ENCODE measurements around the gene SMC1B. TPM values are rescaled to one million over a fixed set of nuclear protein-coding genes. Genes with fewer than 3 reads are reported as not detected.

The SMC1B gene
- polyA plus RNA-seq, 3 donors = not detected

DNA sequence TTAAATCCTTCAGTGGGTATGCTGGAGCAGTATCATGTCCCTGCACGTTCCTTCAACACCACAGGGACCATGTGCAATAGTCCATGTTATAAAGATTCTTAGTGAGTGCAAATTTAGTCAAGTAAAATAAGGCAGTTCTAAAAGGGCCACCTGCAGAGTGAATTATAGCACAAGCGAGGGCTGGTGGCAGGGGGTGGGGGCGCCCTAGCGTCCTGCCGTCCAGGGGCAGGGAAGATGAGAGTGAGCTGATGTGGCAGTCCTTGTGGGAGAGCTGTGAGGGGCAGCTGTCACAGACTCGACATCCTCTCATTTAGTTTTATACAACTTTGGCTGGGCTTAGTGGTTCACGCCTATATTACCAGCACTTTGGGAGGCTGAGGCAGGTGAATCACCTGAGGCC lies 74.6 kb downstream of the SMC1B start:
- no peak overlapping the region for H3K27ac ChIP-seq (ENCODE audit: low read depth in 1 of 2, low read length in 2 of 2)
- H2AFZ ChIP-seq (ENCODE audit: insufficient read depth, low read depth, low read length, poor library complexity, severe bottlenecking) = no peak overlapping the region
- H3K4me2 ChIP-seq (replicated peaks; ENCODE audit: extremely low read depth, low read length, poor library complexity, severe bottlenecking) = no peak overlapping the region
- peaks cover 84 to 98% of the 10 kb centered on the region in 2 donors for H3K36me3 ChIP-seq (replicated peaks in 1 of 2; ENCODE audit: control insufficient read depth in 1 of 2, insufficient read depth in 2 of 2, low read length in 2 of 2)
- Mint-ChIP-seq H3K27ac (no peak overlapping the region), H3K9me3 (peaks cover 0 to 2% (median 0%) of the 10 kb centered on the region in 7 donors), H3K36me3 (peaks cover 85 to 99% of the 10 kb centered on the region in 2 donors), H3K4me3 (no peak overlapping the region), H3K27me3 (ENCODE audit: low read depth in 3 of 3) (peaks cover 0 to 1% (median 0%) of the 10 kb centered on the region in 3 donors), H3K4me1 (no peaks in the 10 kb centered on the region)
- no peaks in the 10 kb centered on the region for H3K4me1 ChIP-seq (ENCODE audit: control insufficient read depth in 1 of 2, insufficient read depth in 2 of 2, low read length in 2 of 2)
- no peak for DNase-seq
- no peak overlapping the region for H3K9ac ChIP-seq (ENCODE audit: insufficient read depth, low read length, poor library complexity, severe bottlenecking)
- H3K9me3 ChIP-seq (replicated peaks in 1 of 2; ENCODE audit: control insufficient read depth in 1 of 2, insufficient read depth in 1 of 2, low read length in 2 of 2) = no peaks in the 10 kb centered on the region
- 100% methylated on average over 1 of the region's 7 CpGs for WGBS (ENCODE audit: insufficient coverage)
- no peaks in the 10 kb centered on the region for H3K27me3 ChIP-seq (ENCODE audit: control insufficient read depth in 2 of 2, insufficient read depth in 2 of 2, low read length in 2 of 2)
- TF ChIP-seq, protein P1, sequence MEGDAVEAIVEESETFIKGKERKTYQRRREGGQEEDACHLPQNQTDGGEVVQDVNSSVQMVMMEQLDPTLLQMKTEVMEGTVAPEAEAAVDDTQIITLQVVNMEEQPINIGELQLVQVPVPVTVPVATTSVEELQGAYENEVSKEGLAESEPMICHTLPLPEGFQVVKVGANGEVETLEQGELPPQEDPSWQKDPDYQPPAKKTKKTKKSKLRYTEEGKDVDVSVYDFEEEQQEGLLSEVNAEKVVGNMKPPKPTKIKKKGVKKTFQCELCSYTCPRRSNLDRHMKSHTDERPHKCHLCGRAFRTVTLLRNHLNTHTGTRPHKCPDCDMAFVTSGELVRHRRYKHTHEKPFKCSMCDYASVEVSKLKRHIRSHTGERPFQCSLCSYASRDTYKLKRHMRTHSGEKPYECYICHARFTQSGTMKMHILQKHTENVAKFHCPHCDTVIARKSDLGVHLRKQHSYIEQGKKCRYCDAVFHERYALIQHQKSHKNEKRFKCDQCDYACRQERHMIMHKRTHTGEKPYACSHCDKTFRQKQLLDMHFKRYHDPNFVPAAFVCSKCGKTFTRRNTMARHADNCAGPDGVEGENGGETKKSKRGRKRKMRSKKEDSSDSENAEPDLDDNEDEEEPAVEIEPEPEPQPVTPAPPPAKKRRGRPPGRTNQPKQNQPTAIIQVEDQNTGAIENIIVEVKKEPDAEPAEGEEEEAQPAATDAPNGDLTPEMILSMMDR (IDR thresholded peaks at IDR 0.05) = no peak
- H3K4me3 ChIP-seq (replicated peaks in 1 of 3; ENCODE audit: low read depth in 2 of 3, low read length in 3 of 3) = no peak overlapping the region
- H4K20me1 ChIP-seq (ENCODE audit: insufficient read depth, low read length) = no peaks in the 10 kb centered on the region
- intact Hi-C loops (cut with micrococcal nuclease) = loop anchor here in 1 of 2 donors (10.0 kb wide), 1 partner anchor 76 kb away; the partner anchor contains the start of genes RIBC2 and SMC1B
- no peaks in the 10 kb centered on the region for H3K79me2 ChIP-seq (ENCODE audit: insufficient read depth, low read length)

DNA sequence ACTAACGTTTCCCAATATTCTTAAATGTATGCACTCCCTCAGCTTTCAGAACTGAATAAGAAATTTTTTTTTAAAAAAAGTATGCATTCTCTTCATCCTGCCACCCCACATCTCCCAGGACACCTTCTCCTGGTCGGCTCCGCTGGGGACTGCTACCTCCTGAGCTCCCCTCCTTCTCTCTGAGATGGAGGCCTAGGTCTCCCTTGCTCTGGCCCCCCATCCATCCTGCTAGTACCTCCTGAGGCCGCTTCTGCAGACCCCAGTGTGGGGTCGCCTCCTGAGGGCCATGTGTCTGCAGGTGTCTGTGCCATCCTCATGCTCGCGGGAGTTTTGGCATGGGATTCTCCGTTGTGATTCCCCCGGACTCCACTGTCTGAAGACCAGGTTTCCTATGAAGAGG lies 75.9 kb downstream of the SMC1B start:
- H3K27ac ChIP-seq (ENCODE audit: low read depth in 1 of 2, low read length in 2 of 2) = no peak overlapping the region
- Mint-ChIP-seq H3K36me3 (peaks cover 86 to 99% of the 10 kb centered on the region in 2 donors), H3K27ac (peak overlapping the region in 1 of 7 donors; percentile 70), H3K4me1 (no peaks in the 10 kb centered on the region), H3K9me3 (peaks cover 0 to 2% (median 0%) of the 10 kb centered on the region in 7 donors), H3K4me3 (no peak overlapping the region), H3K27me3 (ENCODE audit: low read depth in 3 of 3) (no peaks in the 10 kb centered on the region)
- H2AFZ ChIP-seq (ENCODE audit: insufficient read depth, low read depth, low read length, poor library complexity, severe bottlenecking) = no peak overlapping the region
- no peak overlapping the region for H3K4me3 ChIP-seq (replicated peaks in 1 of 3; ENCODE audit: low read depth in 2 of 3, low read length in 3 of 3)
- H3K27me3 ChIP-seq (ENCODE audit: control insufficient read depth in 2 of 2, insufficient read depth in 2 of 2, low read length in 2 of 2) = no peaks in the 10 kb centered on the region
- H3K36me3 ChIP-seq (replicated peaks in 1 of 2; ENCODE audit: control insufficient read depth in 1 of 2, insufficient read depth in 2 of 2, low read length in 2 of 2) = peaks cover 83 to 98% of the 10 kb centered on the region in 2 donors
- H3K79me2 ChIP-seq (ENCODE audit: insufficient read depth, low read length) = no peaks in the 10 kb centered on the region
- WGBS (ENCODE audit: insufficient coverage) = 85% methylated on average over 5 of the region's 9 CpGs
- no peak for DNase-seq
- TF ChIP-seq, protein P1 (IDR thresholded peaks at IDR 0.05) = no peak
- no peak overlapping the region for H3K4me2 ChIP-seq (replicated peaks; ENCODE audit: extremely low read depth, low read length, poor library complexity, severe bottlenecking)
- intact Hi-C loops (cut with micrococcal nuclease) = loop anchor here in 1 of 2 donors (10.0 kb wide), 1 partner anchor 77 kb away; the partner anchor contains the start of genes RIBC2 and SMC1B
- no peak overlapping the region for H3K9ac ChIP-seq (ENCODE audit: insufficient read depth, low read length, poor library complexity, severe bottlenecking)
- H3K9me3 ChIP-seq (replicated peaks in 1 of 2; ENCODE audit: control insufficient read depth in 1 of 2, insufficient read depth in 1 of 2, low read length in 2 of 2) = no peaks in the 10 kb centered on the region
- H3K4me1 ChIP-seq (ENCODE audit: control insufficient read depth in 1 of 2, insufficient read depth in 2 of 2, low read length in 2 of 2) = no peaks in the 10 kb centered on the region
- no peaks in the 10 kb centered on the region for H4K20me1 ChIP-seq (ENCODE audit: insufficient read depth, low read length)

Data from CD14-positive monocyte (primary cell).